ACHN (cell line): Measurements from ENCODE around the gene ACAA1.
A peak's percentile ranks its signal among the peaks of the same experiment; 100 is the strongest.

ENCODE experiments used
- DNase-seq: peaks from one replicate; pipeline ENCODE4 v3.0.0-alpha.2; 2015
- in situ Hi-C: cut with HindIII; loops from 2 replicates; pipeline ENCODE4 v1.10.0; 2017; ENCODE audit warnings: low sequenced_read_pairs, low pct_ligation_motif_present, low pct_unique_long_range_greater_than_20kb

ACAA1 gene

GRCh38 chr3:38122712-38123290 is 14.1 kb downstream of the ACAA1 start:
- no peak for DNase-seq
- in situ Hi-C loops, result no loop called here

- in situ Hi-C loops, result no loop called here
- no peak for DNase-seq
These were observed 15.0 kb downstream of the ACAA1 start for GRCh38 chr3:38121832-38122461.

- in situ Hi-C loops, result no loop called here
These were observed 15.5 kb downstream of the ACAA1 start for GRCh38 chr3:38121451-38121831.

DNA sequence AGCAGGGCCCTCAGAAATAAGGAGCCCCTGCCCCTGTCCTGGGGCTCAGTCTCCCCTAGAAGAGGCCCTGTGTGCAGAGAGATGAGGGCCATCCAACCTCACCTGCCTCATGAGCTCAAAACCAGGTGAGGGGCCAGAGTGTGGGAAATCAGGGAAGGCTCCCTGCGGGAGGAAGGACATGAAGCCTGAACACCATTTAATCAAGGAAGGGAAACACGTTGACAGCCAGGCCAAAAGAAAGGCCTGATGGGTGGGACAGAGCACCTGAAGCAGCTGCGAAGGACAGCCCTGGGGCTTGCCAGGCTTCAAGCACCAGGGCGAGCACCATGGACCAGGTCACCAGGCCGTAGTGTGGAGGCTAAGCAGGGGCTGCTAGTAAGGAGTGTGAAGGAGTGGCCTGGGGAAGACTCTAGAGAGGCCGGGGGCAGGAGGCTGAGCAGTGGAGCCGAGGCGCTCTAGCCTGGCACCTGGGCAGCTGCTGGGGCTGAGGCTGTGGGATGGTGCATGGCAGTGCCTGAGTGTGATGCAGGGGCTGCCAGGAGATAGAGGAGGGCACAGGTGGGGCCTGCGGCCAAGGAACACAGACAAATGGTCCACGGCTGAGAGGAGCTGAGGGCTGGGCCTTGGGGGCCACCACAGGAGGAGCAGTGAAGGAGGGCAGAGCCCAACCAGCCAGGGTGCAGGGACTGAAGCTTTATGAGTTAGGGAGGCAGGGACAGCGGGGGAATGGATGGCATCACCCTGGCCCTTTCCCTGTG is 16.1 kb downstream of the ACAA1 start:
- in situ Hi-C loops, result no loop called here
- no peak for DNase-seq

More at GRCh38 chr3:38121451-38121831, 15.5 kb downstream of the ACAA1 start:
- DNase-seq, result no peak

- in situ Hi-C loops, result no loop called here
- DNase-seq, result no peak
These were observed 16.9 kb downstream of the ACAA1 start for GRCh38 chr3:38119821-38120692.

DNA sequence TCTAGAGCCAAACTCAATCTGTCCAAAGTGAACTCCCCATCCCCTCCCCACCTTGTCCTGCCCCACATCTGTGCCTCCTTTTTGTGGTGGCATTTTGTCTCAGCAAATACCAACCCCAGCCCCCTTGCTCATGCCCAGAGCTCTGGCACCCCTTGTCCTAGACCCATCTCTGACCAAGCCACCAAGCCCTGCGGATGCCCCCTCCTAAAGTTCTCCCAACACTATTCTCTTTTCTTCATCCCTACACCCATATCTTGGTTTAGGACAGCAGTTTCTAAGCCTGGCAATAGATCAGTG is 17.7 kb downstream of the ACAA1 start:
- in situ Hi-C loops, result no loop called here
- no peak for DNase-seq

- no peak for DNase-seq
- in situ Hi-C loops, result no loop called here
These were observed 18.3 kb downstream of the ACAA1 start for GRCh38 chr3:38118421-38119247.

- in situ Hi-C loops, result no loop called here
- DNase-seq, result peak; percentile 54
These were observed 19.0 kb downstream of the ACAA1 start for GRCh38 chr3:38117748-38118420.

GRCh38 chr3:38117163-38117716 is 19.7 kb downstream of the ACAA1 start:
- in situ Hi-C loops, result no loop called here
- peak; percentile 45 for DNase-seq

DNA sequence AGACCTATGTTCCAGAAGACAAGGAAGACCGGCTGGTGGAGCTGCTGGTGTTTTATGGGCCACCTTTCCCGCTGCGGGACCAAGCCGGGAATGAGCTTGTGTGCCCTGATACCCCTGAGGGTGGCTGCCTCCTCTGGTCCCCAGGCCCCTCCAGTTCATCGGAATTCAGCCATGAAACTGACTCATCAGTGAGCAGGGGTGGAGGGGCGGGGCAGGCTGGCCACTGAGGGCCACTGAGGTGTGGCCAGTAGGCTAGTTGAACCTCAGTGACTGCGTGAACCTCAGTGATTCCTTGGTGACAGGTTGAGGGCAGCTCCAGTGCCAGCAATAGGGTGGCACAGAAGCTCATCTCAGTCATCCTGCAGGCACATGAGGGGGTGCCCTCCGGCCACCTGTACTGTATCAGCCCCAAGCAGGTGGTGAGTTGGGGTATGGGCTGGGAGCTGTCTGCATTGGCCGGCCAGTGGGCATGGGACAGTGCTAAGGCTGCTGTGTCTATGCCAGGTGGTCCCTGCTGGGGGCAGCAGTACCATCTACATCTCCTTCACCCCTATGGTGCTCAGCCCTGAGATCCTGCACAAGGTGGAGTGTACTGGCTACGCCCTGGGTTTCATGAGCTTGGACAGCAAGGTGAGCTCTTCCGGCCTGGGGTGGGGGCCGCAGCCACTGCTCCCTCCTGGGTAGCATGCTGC is 20.3 kb downstream of the ACAA1 start:
- in situ Hi-C loops, result no loop called here
- DNase-seq, result peak; percentile 41

- DNase-seq, result no peak
- in situ Hi-C loops, result no loop called here
These were observed 21.1 kb downstream of the ACAA1 start for GRCh38 chr3:38115645-38116427.

DNA sequence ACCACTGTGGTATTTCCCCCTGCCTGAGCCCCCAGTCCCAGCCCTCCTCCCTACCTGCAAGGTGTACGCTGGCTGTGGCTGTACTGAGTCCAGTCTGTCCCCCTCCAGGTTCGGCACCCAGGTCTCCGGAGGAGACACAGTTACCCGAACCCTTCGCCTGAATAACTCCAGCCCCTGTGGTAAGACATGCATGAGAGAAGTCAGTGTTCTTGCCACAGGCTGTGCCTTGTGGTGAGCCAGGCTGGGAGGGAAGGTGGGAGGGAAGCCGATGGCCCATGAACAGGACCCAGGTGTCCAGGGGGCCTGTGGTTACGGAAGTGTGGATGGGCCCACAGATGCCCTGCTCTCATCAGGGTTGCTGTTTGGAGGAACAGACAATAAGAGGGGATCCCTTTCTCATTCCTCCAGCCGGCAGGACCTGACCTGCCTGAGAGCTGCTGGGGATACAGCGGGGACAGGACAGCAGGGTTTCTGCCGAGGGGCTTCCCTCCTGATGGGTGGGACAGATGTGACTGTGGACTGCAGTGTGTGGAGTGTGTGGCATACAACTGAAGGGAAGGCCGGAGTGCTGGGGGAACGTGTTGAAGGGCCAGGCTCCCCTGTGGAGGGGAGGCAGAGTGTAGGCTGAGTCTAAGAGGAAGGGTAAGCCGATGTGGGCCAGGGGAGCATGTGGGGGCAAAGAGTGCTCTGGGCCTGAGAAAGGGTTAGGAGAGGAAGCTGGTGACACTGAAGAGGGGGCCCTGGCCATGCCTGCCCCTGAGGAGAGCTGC is 21.9 kb downstream of the ACAA1 start:
- DNase-seq, result peak; percentile 20
- in situ Hi-C loops, result no loop called here

DNA sequence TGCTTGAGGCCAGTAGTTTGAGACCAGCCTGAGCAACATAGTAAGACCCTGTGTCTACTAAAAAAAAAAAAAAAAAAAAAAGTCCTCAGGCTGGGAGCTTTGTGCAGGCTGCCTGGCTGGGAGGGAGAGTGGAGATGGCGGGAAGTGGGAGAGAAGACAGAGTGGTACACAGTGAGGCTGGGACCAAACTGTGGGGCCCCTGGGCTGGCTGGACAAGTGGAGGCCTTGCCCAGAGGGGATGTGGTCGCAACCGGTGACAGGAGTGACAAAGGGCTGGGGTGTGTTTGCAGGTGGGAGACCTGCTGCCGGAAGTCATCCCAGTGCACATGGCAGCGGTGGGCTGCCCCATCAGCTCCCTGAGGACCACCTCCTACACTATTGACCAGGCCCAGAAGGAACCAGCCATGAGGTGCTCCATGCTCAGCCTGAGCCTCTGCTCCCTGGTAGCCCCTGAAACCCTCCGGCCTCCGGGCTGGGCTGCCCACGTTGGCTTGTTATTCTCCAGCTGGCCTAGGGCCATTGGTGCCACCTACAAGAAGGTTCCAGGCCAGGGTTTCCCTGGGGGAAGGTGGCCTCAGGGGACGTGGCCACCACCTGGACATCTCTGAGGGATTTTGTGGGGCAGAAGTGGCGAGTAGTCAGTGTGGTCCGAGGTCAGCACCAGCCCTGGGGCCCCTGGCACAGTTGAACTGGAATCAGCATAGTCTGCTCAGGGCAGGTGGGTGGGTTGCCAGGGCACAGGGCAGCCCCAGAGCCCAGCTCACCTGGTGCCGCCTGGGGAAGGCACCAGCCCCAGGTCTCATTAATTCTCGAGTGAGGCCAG is 22.7 kb downstream of the ACAA1 start:
- in situ Hi-C loops, result no loop called here
- no peak for DNase-seq

DNA sequence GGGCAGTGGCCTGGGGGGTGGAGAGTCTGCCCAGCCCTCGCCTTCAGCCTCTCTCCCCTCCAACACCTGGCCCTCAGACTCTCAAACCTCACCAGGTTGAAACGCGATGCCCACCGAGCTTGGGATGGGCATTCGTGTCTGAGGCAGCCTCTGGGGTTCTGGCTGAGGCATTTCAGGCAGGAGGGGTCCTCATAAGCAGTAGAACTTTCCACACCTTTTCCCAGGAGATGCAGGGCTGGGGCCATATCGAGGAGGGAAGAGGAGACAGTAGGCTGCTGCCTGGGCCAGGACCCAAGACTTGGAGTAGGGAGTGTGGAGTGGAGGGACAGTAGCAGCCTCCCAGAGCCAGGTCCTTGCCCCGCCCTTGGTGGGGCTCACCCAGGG is 24.6 kb downstream of the ACAA1 start:
- no peak for DNase-seq
- in situ Hi-C loops, result no loop called here
